A673 (cell line): Measurements from ENCODE around the gene FAM98C.

Experiments used
- EZH2 ChIP-seq: fragments of 200-600 bp; sonication (generic); IDR thresholded peaks from 2 replicates; pipeline ENCODE4 v1.6.1; 2017; ENCODE audit warnings: borderline replicate concordance, low read depth, mild to moderate bottlenecking, mixed read lengths, antibody characterized with exemption, low read length; ENCODE audit not compliant: poor library complexity, severe bottlenecking
- TF ChIP-seq, protein P1 (sequence below): fragments of 300-800, 200-600 bp; sonication (generic); conservative IDR thresholded peaks from 2 replicates; pipeline ENCODE4 v1.5.1; 2017; ENCODE audit warnings: low read depth, mild to moderate bottlenecking, antibody characterized with exemption, low read length, moderate library complexity, mixed read lengths

DNA sequence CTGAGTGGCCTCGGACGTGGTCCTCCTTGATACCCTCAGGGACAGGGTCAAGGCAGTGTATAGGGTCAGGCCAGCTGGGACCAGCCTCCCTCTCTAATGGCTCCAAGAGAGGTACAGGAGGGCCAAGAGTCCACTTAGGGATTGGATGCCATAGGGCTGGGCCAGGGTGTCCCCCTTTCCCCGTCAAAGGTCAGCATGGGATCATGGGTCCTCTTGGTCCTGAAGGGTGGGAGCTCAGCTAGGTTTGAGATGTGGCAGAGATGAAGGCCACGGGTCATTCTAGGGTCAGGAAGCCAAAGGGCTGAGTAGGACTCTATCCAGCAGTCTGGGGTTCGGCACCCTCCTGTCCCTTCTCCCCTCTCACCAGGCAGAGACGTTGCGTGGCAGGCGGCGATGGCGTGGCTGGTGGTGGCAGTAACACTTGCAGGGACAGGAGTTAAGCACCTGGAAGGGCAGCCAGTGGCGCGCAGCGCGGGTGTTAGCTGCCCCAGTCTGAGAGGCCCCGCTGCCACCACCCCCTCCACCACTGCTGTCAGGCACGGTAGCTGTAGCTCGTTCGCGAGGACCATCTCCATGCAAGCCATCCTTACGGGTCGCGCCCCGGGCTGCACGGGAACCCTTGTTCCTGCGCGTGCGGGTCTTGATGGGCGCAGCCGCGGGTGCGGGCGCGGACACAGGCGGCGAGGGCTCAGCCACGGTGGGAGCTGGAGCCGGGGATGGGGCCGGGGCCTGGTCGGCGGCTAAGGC is 17.7 kb upstream of the FAM98C start:
- TF ChIP-seq, protein P1, sequence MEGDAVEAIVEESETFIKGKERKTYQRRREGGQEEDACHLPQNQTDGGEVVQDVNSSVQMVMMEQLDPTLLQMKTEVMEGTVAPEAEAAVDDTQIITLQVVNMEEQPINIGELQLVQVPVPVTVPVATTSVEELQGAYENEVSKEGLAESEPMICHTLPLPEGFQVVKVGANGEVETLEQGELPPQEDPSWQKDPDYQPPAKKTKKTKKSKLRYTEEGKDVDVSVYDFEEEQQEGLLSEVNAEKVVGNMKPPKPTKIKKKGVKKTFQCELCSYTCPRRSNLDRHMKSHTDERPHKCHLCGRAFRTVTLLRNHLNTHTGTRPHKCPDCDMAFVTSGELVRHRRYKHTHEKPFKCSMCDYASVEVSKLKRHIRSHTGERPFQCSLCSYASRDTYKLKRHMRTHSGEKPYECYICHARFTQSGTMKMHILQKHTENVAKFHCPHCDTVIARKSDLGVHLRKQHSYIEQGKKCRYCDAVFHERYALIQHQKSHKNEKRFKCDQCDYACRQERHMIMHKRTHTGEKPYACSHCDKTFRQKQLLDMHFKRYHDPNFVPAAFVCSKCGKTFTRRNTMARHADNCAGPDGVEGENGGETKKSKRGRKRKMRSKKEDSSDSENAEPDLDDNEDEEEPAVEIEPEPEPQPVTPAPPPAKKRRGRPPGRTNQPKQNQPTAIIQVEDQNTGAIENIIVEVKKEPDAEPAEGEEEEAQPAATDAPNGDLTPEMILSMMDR, result no peak
- no peak for TF ChIP-seq EZH2
